MG63 (cell line): ENCODE data around the gene CELA3B. TPM values are rescaled to one million over a fixed set of nuclear protein-coding genes. Genes with fewer than 3 reads are reported as not detected.
A peak's percentile ranks its signal among the peaks of the same experiment; 100 is the strongest.
"Not testable (repeated sequence)": the region's sequence is repeated elsewhere in the genome, so short reads cannot be mapped to it uniquely, and the experiment has no call there.

Experiments
- DNase-seq: peaks from one replicate; pipeline ENCODE4 v3.0.0-alpha.2; 2020
- H3K27me3 ChIP-seq: fragments of 250-450 bp; sonication (Bioruptor Pico); 2 replicates; pipeline ENCODE4 v1.5.1; 2020; ENCODE audit warnings: mild to moderate bottlenecking, moderate library complexity
- H3K36me3 ChIP-seq: fragments of 250-450 bp; sonication (Bioruptor Pico); 2 replicates; pipeline ENCODE4 v1.5.1; 2020; ENCODE audit warnings: mild to moderate bottlenecking, moderate library complexity
- H3K4me3 ChIP-seq: fragments of 250-450 bp; sonication (Bioruptor Pico); 2 replicates; pipeline ENCODE4 v1.5.1; 2020; ENCODE audit warnings: mild to moderate bottlenecking, moderate library complexity
- H3K9me3 ChIP-seq: fragments of 250-450 bp; sonication (Bioruptor Pico); 2 replicates; pipeline ENCODE4 v1.5.1; 2020; ENCODE audit warnings: mild to moderate bottlenecking, moderate library complexity
- total RNA-seq: library from RNA; depleted of rRNA; stranded (reverse); fragments of >200 nt; shearing (Covaris generic); gene quantifications from 2 replicates; pipeline ENCODE4 v1.2.3, GENCODE V29; 2014; ENCODE audit warnings: low replicate concordance

CELA3B gene
- total RNA-seq, 1 experiment from 2014 or later, result not detected

DNA sequence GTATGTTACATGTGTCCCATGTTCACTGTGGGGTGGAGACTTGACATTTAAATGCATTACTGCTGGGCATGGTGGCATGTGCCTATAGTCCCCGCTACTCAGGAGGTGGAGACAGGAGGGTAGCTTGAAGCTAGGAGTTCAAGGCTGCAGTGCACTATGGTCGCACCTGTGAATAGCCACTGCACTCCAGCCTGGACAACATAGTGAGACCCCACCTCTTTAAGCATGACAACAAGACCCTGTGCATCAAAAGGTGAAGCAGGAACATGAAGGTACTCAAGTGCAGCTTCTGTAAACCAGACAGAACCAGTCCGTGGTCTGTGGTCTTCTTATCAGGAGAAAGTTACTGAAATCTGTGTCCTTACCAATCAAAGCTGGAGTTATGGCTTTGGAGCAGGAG is 15.4 kb downstream of the CELA3B start:
- not testable (repeated sequence) for H3K4me3 ChIP-seq, H3K36me3 ChIP-seq, H3K9me3 ChIP-seq, DNase-seq, H3K27me3 ChIP-seq

DNA sequence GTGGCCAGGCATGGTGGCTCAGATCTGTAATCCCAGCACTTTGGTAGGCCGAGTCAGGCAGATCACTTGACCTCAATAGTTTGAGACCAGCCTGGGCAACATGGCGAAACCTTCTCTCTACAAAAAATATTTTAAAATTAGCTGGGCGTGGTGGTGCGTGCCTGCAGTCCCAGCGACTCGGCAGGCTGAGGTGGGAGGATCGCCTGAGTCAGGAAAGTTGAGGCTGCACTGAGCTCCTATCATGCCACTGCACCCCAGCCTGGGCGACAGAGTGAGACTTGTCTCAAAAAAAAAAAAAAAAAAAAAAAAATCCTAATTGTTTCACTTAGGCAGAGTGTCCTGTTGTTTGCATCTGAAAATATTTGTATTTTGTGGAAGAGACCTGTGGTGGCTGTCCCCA is 17.9 kb downstream of the CELA3B start:
- not testable (repeated sequence) for DNase-seq, H3K36me3 ChIP-seq, H3K9me3 ChIP-seq, H3K4me3 ChIP-seq, H3K27me3 ChIP-seq

DNA sequence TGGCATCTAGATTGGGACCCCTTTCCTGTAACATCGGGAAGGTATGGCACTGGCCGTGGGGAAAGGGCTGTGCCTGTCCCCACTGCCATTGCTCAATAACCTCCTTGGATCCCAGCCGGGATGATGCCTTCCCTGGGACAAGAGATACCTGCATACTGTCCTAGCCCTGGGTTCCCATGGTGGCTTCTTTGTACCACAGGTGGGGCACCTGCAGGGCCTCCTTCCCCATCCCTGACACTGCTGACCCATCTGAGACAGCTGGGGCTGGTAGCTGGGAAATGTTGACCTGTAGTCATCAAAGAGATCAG is 19.8 kb downstream of the CELA3B start:
- H3K36me3 ChIP-seq, DNase-seq, H3K27me3 ChIP-seq, H3K9me3 ChIP-seq, H3K4me3 ChIP-seq: not testable (repeated sequence)

DNA sequence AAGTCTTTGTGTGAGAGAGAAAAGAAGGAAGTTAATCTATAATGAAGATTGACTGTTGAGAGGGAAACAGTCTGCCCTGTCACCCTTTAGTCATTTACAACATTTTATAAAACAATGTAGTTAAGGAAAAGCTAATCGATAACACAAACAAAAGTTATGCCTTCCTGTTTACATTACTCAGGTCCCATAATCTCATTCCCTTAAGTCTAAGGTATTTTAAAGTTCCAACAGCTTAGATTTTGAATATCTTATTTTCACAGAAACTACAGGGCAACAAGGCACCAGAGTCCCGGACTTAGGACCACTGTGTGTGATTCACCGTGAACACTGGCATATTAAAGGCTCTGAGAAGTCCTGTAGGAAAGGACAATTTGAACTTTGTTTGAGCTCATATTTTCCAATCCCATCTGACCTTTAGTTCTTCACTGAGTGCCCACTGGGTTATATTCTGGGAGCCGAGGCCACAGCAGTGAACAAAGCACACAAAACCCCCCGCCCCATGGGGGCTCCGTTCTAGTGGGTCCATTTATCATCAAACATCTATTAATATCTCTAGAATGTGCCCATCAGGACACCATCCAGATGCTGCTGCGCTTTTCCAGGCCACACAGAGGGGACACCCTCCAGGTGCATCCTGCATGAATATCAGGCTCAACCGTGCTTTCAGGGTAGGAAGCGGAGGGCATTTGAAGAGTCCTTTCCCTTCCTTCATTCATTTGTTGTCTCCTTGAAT is 21.2 kb downstream of the CELA3B start:
- not testable (repeated sequence) for H3K9me3 ChIP-seq, DNase-seq, H3K4me3 ChIP-seq, H3K36me3 ChIP-seq, H3K27me3 ChIP-seq

DNA sequence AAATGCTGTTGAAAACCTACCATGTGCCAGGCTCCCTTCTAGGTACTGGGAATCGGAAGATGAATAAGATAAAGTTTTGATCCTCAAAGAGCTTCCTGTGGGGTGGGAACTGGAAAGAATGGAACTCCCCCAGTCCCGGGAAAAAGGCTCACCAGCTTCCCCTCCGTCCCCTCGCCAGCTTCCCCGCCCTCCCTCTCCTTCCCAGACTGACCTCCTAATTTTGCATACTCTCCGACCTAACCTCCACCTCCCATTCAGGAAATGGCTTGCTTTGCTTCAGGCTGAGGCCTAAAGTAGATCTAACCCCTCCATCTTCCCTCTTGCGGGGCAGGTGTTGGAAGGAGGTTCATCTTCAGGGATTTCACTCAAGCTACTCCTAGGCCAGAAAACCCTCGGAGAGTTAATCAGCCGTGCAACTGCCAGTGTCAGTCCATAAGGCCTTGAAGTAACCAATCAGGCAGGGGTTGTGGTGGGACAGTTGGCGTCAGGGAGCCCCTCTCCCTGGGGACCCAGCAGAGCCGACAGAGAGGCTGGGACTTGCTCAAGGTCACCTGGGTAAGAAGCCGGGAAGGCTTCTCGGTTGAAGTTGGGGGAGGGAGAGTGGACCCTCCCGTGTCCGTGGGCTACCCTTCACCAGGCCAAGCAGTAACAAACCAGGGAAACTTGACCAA is 21.9 kb downstream of the CELA3B start:
- DNase-seq, H3K36me3 ChIP-seq, H3K4me3 ChIP-seq, H3K27me3 ChIP-seq, H3K9me3 ChIP-seq: not testable (repeated sequence)

DNA sequence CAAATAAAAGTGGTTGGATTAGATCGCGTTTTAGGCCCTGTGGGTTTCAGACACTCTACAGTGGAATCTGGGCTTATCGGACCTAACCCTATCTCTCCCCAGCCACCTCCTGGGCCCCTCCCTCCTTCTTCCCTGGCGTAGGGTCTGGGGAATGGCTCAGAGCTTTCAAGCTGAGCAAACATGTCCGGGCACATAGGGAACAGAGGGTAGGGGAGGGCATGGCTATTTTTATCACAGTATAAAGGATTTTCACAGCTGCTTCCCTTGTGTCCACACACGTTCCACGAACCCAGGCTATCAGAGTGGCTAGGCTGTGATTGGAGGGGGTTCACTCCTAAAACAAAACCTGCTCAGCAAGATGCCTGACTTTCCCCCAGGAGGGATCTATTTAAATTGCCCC is 22.8 kb downstream of the CELA3B start:
- H3K36me3 ChIP-seq, H3K27me3 ChIP-seq, H3K9me3 ChIP-seq, DNase-seq, H3K4me3 ChIP-seq: not testable (repeated sequence)

DNA sequence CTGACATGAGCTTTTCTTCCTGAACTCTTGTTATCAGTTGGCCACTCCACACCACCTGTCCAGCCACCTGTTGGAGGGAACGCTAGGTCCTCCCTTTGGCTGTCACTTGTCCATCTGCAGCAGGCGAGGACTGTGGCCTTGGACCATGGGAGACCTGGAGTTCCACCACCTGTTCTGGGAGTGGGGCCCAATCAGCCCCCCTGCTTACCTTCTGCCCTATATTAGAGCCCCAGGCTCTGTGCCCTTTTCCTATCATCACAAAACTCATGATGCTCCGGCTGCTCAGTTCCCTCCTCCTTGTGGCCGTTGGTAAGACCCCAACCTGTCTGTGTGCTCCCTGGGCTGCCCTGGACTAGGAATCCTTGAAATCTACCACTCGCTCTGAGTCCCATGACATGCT is 24.6 kb downstream of the CELA3B start, which contains the start of gene CELA3A:
TSS of gene CELA3A (plus strand) at position 249 of the 400 bp plus-strand sequence. CDS start at position 267, 18 bp downstream.
- no peak within 1 kb of the TSS for H3K4me3 ChIP-seq
- DNase-seq, result no peak
- no peaks in the 10 kb centered on the region for H3K27me3 ChIP-seq
- no peaks in the 10 kb centered on the region for H3K9me3 ChIP-seq
- no peaks in the 10 kb centered on the region for H3K36me3 ChIP-seq

DNA sequence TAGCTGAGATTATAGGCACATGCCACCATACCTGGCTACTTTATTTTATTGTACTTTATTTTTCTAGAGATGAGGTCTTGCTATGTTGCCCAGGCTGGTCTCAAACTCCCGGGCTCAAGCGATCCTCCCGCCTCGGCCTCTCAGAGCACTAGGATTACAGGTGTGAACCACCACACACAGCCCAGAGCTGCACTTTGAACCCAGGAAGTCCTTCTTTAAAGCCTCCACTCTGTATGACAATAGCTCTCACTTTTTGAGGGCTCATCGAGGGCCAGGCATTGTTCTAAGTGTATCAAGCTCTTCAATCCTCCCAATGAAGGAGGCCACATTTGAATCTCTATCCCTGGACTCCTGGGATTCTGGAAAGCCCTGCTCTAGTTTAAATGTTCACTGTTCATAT is 25.6 kb downstream of the CELA3B start:
- H3K9me3 ChIP-seq, H3K36me3 ChIP-seq, H3K27me3 ChIP-seq, H3K4me3 ChIP-seq, DNase-seq: not testable (repeated sequence)

DNA sequence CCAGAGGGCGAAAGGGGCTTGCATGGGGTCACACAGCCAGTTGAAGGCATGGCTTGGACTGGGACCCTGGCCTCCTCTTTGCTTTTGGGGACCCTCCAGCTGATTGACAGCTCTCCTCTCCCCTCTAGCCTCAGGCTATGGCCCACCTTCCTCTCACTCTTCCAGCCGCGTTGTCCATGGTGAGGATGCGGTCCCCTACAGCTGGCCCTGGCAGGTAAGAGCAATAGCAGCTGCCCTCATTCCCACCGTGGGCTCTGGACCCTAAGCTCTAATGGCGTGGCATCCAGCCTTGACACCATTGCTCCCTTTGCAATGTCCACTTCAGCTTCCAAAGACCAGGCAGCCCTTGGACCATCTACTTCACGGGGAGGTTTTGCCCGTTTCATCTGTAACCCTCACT is 26.1 kb downstream of the CELA3B start:
- DNase-seq, H3K4me3 ChIP-seq, H3K27me3 ChIP-seq, H3K9me3 ChIP-seq, H3K36me3 ChIP-seq: not testable (repeated sequence)

DNA sequence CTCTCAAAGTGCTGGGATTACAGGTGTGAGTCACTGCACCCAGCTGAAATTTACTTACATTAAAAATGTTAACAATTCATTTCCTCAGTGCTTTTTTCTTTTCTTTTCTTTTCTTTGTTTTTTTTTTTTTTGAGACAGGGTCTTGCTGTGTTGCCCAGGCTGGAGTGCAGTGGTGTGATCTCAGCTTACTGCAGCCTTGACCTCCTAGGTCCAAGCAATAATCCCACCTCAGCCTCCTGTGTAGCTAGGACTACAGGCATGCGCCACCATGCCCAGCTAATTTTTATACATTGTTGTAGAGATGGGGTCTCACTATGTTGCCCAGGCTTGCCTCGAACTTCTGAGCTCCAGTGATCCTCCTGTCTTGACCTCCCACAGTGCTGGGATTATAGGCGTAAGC is 27.1 kb downstream of the CELA3B start:
- not testable (repeated sequence) for H3K27me3 ChIP-seq, H3K36me3 ChIP-seq, H3K4me3 ChIP-seq, H3K9me3 ChIP-seq, DNase-seq

DNA sequence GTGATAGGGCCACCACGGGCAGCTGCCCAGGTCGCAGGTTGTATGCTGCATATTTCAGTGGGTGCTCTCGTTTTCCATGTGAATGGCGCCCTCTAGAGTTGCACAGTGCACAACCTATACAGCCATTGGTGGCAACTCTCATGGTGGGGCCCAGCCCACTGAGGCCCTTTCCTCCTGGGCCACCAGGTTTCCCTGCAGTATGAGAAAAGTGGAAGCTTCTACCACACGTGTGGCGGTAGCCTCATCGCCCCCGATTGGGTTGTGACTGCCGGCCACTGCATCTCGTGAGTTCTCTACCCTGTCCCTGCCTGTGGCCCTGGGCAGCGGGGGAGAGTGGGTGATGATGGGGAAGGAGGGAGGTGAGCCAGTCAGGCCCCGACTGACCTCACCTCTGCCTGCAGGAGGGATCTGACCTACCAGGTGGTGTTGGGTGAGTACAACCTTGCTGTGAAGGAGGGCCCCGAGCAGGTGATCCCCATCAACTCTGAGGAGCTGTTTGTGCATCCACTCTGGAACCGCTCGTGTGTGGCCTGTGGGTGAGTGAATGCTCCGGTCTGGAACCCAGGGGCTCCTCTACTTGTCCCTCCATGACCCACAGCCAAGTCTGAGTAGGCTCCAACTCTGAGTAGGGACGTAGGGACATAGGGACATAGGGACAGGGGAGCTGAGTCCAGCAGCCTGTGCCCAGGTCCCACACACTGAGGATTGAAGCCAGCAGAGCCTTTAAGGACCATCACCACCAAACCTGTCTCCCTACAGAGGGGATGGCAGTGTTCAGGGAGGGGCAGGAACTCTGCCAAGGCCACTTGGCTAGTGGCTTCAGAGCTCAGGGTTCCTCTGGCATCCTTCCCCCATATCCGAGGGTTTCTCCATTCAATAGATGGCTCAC is 28.7 kb downstream of the CELA3B start:
- H3K9me3 ChIP-seq, H3K4me3 ChIP-seq, H3K27me3 ChIP-seq, H3K36me3 ChIP-seq: not testable (repeated sequence)
- peak; percentile 40 for DNase-seq

DNA sequence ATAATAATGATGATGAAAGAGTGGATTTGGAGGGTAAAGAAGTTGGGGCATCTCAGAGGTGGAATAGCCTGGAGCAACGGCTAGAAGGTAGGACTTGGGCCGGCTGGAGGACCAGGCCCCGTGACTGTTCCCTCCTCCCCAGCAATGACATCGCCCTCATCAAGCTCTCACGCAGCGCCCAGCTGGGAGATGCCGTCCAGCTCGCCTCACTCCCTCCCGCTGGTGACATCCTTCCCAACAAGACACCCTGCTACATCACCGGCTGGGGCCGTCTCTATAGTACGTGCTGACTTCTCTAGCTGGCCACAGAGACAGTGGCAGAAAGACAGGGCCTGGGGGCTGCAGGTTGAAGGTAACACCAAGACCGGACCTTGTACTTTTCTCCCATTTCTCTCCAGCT is 29.9 kb downstream of the CELA3B start:
- not testable (repeated sequence) for DNase-seq

DNA sequence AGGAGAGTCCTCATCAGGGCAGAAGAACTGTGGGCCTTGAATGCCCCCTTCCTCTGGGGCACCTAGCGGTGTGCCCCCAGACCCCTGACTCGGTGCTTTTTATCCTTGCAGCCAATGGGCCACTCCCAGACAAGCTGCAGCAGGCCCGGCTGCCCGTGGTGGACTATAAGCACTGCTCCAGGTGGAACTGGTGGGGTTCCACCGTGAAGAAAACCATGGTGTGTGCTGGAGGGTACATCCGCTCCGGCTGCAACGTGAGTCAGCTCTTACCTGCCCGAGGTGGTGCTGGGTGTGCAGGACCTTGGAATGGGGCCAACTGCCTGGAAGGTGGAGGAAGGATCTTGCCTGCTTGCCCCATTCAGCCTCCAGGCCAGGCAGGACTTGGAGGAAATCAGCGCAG is 30.4 kb downstream of the CELA3B start:
- H3K4me3 ChIP-seq, H3K27me3 ChIP-seq: not testable (repeated sequence)

More for the DNA sequence above, 29.9 kb downstream of the CELA3B start:
- not testable (repeated sequence) for H3K9me3 ChIP-seq, H3K27me3 ChIP-seq, H3K4me3 ChIP-seq, H3K36me3 ChIP-seq

DNA sequence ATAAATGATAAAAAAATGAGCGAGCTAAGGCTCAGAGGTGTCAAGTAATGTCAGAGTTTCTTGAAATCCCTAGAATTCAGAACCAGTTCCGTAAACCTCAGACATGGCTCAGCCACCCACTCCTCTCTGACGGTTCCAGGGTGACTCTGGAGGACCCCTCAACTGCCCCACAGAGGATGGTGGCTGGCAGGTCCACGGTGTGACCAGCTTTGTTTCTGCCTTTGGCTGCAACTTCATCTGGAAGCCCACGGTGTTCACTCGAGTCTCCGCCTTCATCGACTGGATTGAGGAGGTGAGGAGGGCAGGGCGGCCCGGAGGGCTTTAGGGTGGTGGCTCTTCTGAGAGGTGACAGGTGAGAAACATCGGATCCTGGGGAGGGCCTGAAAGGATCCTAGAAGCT is 32.7 kb downstream of the CELA3B start:
- DNase-seq, H3K4me3 ChIP-seq, H3K36me3 ChIP-seq, H3K9me3 ChIP-seq, H3K27me3 ChIP-seq: not testable (repeated sequence)

More for the DNA sequence above, 30.4 kb downstream of the CELA3B start:
- H3K9me3 ChIP-seq, DNase-seq, H3K36me3 ChIP-seq: not testable (repeated sequence)

DNA sequence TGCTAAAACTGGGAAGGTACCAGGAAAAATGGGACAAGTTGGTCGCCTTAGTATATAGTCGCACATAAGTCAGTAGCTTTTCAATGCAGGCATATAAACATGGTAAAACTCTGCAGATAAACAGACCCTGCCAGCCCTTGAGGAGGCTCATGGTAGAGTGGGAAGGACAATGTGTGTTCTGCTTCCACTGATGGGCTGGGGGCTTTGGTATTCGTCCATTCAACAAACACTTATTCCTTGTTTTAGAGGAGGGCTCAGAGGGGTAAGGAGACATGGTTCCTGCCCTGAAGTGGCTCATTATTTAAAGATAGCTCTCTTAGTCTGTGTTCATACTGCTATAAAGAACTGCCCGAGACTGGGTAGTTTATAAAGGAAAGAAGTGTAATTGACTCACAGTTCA is 35.9 kb downstream of the CELA3B start:
- not testable (repeated sequence) for DNase-seq, H3K27me3 ChIP-seq, H3K36me3 ChIP-seq, H3K9me3 ChIP-seq, H3K4me3 ChIP-seq

DNA sequence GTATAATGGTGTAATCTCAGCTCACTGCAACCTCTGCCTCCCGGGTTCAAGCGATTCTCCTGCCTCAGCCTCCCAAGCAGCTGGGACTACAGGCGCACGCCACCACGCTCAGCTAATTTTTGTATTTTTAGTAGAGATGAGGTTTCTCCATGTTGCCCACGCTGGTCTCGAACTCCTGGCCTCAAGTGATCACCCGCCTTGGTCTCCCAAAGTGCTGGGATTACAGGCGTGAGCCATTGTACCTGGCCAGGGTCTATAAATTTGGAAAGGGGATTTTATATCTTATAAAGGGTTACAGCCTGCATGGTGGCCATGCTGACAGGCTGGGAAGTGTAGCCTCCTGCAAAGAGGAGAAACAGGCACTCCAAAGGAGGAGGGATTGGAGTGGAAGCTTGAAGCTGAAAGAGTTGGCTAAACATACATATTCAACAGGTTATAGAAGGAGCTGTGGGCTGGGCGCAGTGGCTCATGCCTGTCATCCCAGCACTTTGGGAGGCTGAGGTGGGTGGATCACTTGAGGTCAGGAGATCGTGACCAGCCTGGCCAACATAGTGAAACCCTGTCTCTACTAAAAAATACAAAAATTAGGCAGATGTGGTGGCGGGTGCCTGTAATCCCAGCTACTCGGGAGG is 37.9 kb downstream of the CELA3B start:
- DNase-seq, H3K9me3 ChIP-seq, H3K27me3 ChIP-seq, H3K4me3 ChIP-seq, H3K36me3 ChIP-seq: not testable (repeated sequence)
